Endothelial cell of umbilical vein (primary cell): Measurements from ENCODE around the gene GON4L. TPM values are rescaled to one million over a fixed set of nuclear protein-coding genes. Genes with fewer than 3 reads are reported as not detected.

Source experiments
- BruUV-seq: library from RNA; stranded (reverse); fragments of 400-500 nt; replicated peaks from 2 replicates; lab custom pipeline; 2021; lab: Mats Ljungman, UMichigan
- CTCF ChIA-PET: fragments of 300-600, 350-600 bp; sonication (Branson Sonifier 250); formaldehyde crosslinking; loops from one replicate; lab custom pipeline; 2021; ENCODE audit warnings: antibody characterized with exemption, inconsistent platforms; lab: Charles Lee
- POLR2A ChIA-PET: fragments of 300-600, 350-600 bp; sonication (Branson Sonifier 250); formaldehyde crosslinking; loops from one replicate; lab custom pipeline; 2021; ENCODE audit warnings: antibody characterized with exemption, inconsistent platforms; lab: Charles Lee
- DNase-seq: peaks from one replicate; pipeline ENCODE4 v3.0.0-alpha.2; 2011; ENCODE audit warnings: low read depth, low spot score
- FAIRE-seq: peaks from 2 replicates; lab custom pipeline; 2011; peaks lifted over from hg19 to GRCh38; lab: Jason Lieb, UNC
- H2AFZ ChIP-seq: 2 replicates; pipeline ENCODE4 v1.6.0; 2012; ENCODE audit warnings: low read depth, low read length, control low read depth, inconsistent platforms
- H3K27ac ChIP-seq: 2 replicates; pipeline ENCODE4 v1.5.1; 2011; ENCODE audit warnings: low read depth, mild to moderate bottlenecking, control low read depth, low read length, moderate library complexity; ENCODE audit not compliant: insufficient read depth
- H3K27me3 ChIP-seq, 2 experiments: 2 replicates each; pipeline versions ENCODE4 v1.6.0 to v1.6.1; 2011; ENCODE audit warnings: low read length in 2 of 2, mixed read lengths in 1 of 2; ENCODE audit not compliant: control insufficient read depth in 2 of 2, insufficient read depth in 2 of 2
- H3K36me3 ChIP-seq, 2 experiments: 2 replicates in 1 of 2; 3 replicates in 1 of 2; pipeline ENCODE4 v1.5.1; 2011; ENCODE audit warnings: low read length in 2 of 2, mild to moderate bottlenecking in 1 of 2, moderate library complexity in 1 of 2; ENCODE audit not compliant: control insufficient read depth in 2 of 2, insufficient read depth in 2 of 2; ENCODE audit errors: extremely low read depth in 1 of 2
- H3K4me1 ChIP-seq: 3 replicates; pipeline ENCODE4 v1.5.1; 2011; ENCODE audit warnings: mild to moderate bottlenecking, low read length; ENCODE audit not compliant: control insufficient read depth, insufficient read depth; ENCODE audit errors: extremely low read depth
- H3K4me2 ChIP-seq: 2 replicates; pipeline ENCODE4 v1.6.1; 2011; ENCODE audit warnings: low read length, control low read depth, mixed read lengths; ENCODE audit not compliant: insufficient read depth
- H3K4me3 ChIP-seq, 3 experiments: fragments of 200-600 bp in 1 of 3; sonication (generic), shearing (Covaris generic) in 1 of 3; replicated peaks in 1 of 3; 2 replicates each; pipeline ENCODE4 v1.5.1; 2011 to 2016; ENCODE audit warnings: control low read depth in 3 of 3, low read length in 3 of 3, mild to moderate bottlenecking in 2 of 3, inconsistent platforms in 1 of 3, low read depth in 1 of 3, moderate library complexity in 1 of 3; ENCODE audit not compliant: insufficient read depth in 1 of 3
- H3K79me2 ChIP-seq: 2 replicates; pipeline ENCODE4 v1.6.0; 2012; ENCODE audit warnings: low read length, inconsistent platforms; ENCODE audit not compliant: control insufficient read depth, insufficient read depth
- H3K9ac ChIP-seq: replicated peaks from 2 replicates; pipeline ENCODE3; 2011; ENCODE audit warnings: low read length, control low read depth; ENCODE audit not compliant: insufficient read depth; ENCODE audit errors: extremely low read depth
- H3K9me1 ChIP-seq: replicated peaks from 3 replicates; pipeline ENCODE4 v1.6.0; 2011; ENCODE audit warnings: mild to moderate bottlenecking, low read length; ENCODE audit not compliant: control insufficient read depth, insufficient read depth; ENCODE audit errors: extremely low read depth
- H3K9me3 ChIP-seq: replicated peaks from 2 replicates; pipeline ENCODE4 v1.5.1; 2012; ENCODE audit warnings: low read length, inconsistent platforms; ENCODE audit not compliant: control insufficient read depth, insufficient read depth
- H4K20me1 ChIP-seq: replicated peaks from 2 replicates; pipeline ENCODE3; 2011; ENCODE audit warnings: mild to moderate bottlenecking, low read length; ENCODE audit not compliant: control insufficient read depth, insufficient read depth; ENCODE audit errors: extremely low read depth
- EZH2 ChIP-seq: IDR thresholded peaks from 2 replicates; pipeline ENCODE4 v1.6.1; 2012; ENCODE audit warnings: borderline replicate concordance, low read depth, mild to moderate bottlenecking, moderate library complexity, low read length, inconsistent platforms; ENCODE audit not compliant: severe bottlenecking
- FOS ChIP-seq: IDR thresholded peaks from 2 replicates; pipeline ENCODE4 v1.6.1; 2011; ENCODE audit warnings: mild to moderate bottlenecking, low read length, moderate library complexity, borderline replicate concordance; ENCODE audit not compliant: insufficient read depth
- GATA2 ChIP-seq: IDR thresholded peaks from 2 replicates; pipeline ENCODE4 v1.7.0; 2011; ENCODE audit warnings: low read depth, mild to moderate bottlenecking, moderate library complexity, mixed read lengths, low read length; ENCODE audit not compliant: insufficient read length, insufficient read depth
- JUN ChIP-seq: IDR thresholded peaks from 2 replicates; pipeline ENCODE4 v1.6.1; 2011; ENCODE audit warnings: borderline replicate concordance, low read depth; ENCODE audit not compliant: insufficient read length, insufficient read depth
- MYC ChIP-seq: IDR thresholded peaks from one replicate; pipeline ENCODE4 v1.6.1; 2011; ENCODE audit warnings: mild to moderate bottlenecking, low read depth, low read length
- POLR2A ChIP-seq: IDR thresholded peaks from 2 replicates; pipeline ENCODE4 v1.6.1; 2012; ENCODE audit warnings: low read depth, mild to moderate bottlenecking, control low read depth, low read length
- POLR2AphosphoS5 ChIP-seq: IDR thresholded peaks from 2 replicates; pipeline ENCODE4 v1.6.1; 2012; ENCODE audit warnings: low read depth, mild to moderate bottlenecking, control low read depth, low read length, moderate library complexity; ENCODE audit not compliant: insufficient read depth
- dilution Hi-C: fragments of 300-500 bp; cut with MboI; formaldehyde crosslinking; loops from one replicate; pipeline ENCODE4 v1.15.0; 2019; ENCODE audit warnings: low sequenced_read_pairs; ENCODE audit not compliant: extremely low pct_ligation_motif_present
- intact Hi-C: fragments of 100-400 bp; cut with micrococcal nuclease; formaldehyde crosslinking; loops from one replicate; pipeline ENCODE4 v1.10.0; 2022
- polyA plus RNA-seq, 4 experiments: library from polyadenylated mRNA; depleted of rRNA in 3 of 4; stranded (reverse) in 3 of 4; unstranded in 1 of 4; fragments of >200 nt; gene quantifications; 2 replicates each; pipeline versions ENCODE4 v1.2.1 to v1.2.3, GENCODE V29; 2011 to 2012; ENCODE audit warnings: missing spikeins in 1 of 4
- total RNA-seq: library from RNA; stranded (reverse); gene quantifications from 2 replicates; pipeline ENCODE4 v1.2.3, GENCODE V29; 2021
- TF ChIP-seq, protein P1 (sequence below), 2 donors: IDR thresholded peaks; 1 replicate in 1 of 2; 2 replicates in 1 of 2; pipeline ENCODE4 v1.5.1; 2011; ENCODE audit warnings: low read length in 2 of 2, mild to moderate bottlenecking in 2 of 2, moderate library complexity in 2 of 2, control low read depth in 1 of 2, inconsistent platforms in 1 of 2, low read depth in 1 of 2; ENCODE audit not compliant: insufficient read depth in 1 of 2; ENCODE audit errors: extremely low read depth in 1 of 2
- TF ChIP-seq, protein P2 (sequence below): IDR thresholded peaks from 2 replicates; pipeline ENCODE4 v1.6.1; 2011; ENCODE audit not compliant: insufficient read depth, insufficient read length

GON4L gene
- total and polyA plus RNA-seq, 2 donors (not counting 3 experiments of a cell fraction or from before 2014, with no cell fraction given): 30.5 to 58.7 TPM

DNA sequence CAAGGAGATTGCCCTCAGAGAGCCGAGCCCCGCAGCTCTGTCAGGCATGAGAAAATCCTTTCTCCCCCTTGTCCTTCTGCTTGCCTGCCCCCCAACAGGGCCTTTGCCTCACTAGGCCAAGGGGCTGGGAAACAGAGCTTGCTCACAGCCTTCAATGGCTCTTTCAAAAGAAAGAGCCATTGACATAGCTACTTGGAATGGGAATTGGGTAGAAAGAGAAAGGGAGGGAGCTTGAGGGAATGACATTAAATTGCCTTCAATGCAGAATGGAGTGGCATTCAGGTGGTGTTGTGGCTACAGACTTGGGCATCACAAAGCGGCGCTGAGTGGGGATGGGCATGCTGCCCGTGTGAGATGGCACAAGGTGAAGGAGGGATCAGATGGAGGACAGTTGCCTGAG, 15.5 kb upstream of the GON4L start:
- POLR2A ChIA-PET: interaction anchor here (1.0 kb wide), 1 partner anchor 21 kb away, joined by 5 read pairs; no protein-coding TSS in a partner anchor
- intact Hi-C loops: no loop called here
- Histone ChIP-seq H3K27ac (no peak overlapping the region), H4K20me1 (no peaks in the 10 kb centered on the region), H3K27me3 (no peaks in the 10 kb centered on the region), H3K4me1 (no peaks in the 10 kb centered on the region), H3K4me3 (no peak overlapping the region), H3K4me2 (no peak overlapping the region), H3K9ac (no peak overlapping the region), H3K9me3 (no peaks in the 10 kb centered on the region), H3K9me1 (no peaks in the 10 kb centered on the region), H2AFZ (no peak overlapping the region), H3K79me2 (no peaks in the 10 kb centered on the region), H3K36me3 (peaks cover 0 to 3% of the 10 kb centered on the region in 2 experiments)
- dilution Hi-C loops: no loop called here
- no peak for FAIRE-seq
- CTCF ChIA-PET: interaction anchor here (0.8 to 3.2 kb wide), 5 partner anchors 11 to 16 kb away, joined by 3 to 18 read pairs (median 7); partner anchors contain the start of genes GON4L and SYT11
- TF ChIP-seq POLR2AphosphoS5 (no peak), EZH2 (no peak), FOS (no peak), GATA2 (no peak), MYC (no peak), POLR2A (no peak), JUN (no peak)
- TF ChIP-seq, protein P1, sequence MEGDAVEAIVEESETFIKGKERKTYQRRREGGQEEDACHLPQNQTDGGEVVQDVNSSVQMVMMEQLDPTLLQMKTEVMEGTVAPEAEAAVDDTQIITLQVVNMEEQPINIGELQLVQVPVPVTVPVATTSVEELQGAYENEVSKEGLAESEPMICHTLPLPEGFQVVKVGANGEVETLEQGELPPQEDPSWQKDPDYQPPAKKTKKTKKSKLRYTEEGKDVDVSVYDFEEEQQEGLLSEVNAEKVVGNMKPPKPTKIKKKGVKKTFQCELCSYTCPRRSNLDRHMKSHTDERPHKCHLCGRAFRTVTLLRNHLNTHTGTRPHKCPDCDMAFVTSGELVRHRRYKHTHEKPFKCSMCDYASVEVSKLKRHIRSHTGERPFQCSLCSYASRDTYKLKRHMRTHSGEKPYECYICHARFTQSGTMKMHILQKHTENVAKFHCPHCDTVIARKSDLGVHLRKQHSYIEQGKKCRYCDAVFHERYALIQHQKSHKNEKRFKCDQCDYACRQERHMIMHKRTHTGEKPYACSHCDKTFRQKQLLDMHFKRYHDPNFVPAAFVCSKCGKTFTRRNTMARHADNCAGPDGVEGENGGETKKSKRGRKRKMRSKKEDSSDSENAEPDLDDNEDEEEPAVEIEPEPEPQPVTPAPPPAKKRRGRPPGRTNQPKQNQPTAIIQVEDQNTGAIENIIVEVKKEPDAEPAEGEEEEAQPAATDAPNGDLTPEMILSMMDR (IDR thresholded peaks at IDR 0.05; ENCODE audit: extremely low read depth in 1 of 2, insufficient read depth in 1 of 2, low read depth in 1 of 2, low read length in 2 of 2): no peak
- TF ChIP-seq, protein P2, sequence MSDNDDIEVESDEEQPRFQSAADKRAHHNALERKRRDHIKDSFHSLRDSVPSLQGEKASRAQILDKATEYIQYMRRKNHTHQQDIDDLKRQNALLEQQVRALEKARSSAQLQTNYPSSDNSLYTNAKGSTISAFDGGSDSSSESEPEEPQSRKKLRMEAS: no peak
- DNase-seq: no peak
- BruUV-seq: no TSS peak
